Activated T-helper 1 cell treated with Interleukin-2 at 50 U/mL for 16 hours (primary cell): Measurements from ENCODE around the gene PTPRN2.

Experiments
- DNase-seq: peaks from one replicate; pipeline ENCODE4 v3.0.0-alpha.2; 2020; ENCODE audit warnings: low read depth

The PTPRN2 gene

GRCh38 chr7:157829491-157829890 is 758.1 kb downstream of the PTPRN2 start:
- no peak for DNase-seq

- no peak for DNase-seq
These were observed 758.7 kb downstream of the PTPRN2 start for GRCh38 chr7:157828881-157829280.

DNA sequence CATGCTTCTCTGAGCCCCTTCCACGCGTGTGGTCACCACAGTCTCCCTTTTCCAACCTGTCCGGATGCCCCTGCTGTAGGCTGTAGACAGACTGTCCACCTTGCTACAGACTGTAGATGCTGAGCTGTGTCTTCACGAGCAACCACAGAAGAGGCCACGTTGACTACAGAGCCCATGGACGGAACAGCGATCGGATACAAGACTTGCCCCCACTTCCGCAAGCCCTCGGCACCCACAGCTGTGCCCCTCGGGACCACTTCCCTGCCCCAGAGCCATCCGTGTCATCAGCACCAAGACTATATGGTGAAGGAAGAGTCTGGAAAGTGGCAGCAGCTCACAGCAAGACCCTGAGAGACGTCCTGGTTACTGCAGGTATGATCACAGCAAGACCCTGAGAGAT is 759.4 kb downstream of the PTPRN2 start:
- DNase-seq: no peak

GRCh38 chr7:157827863-157828160 is 759.8 kb downstream of the PTPRN2 start:
- no peak for DNase-seq

- DNase-seq: no peak
These were observed 760.4 kb downstream of the PTPRN2 start for GRCh38 chr7:157827045-157827862.

- no peak for DNase-seq
These were observed 761.1 kb downstream of the PTPRN2 start for GRCh38 chr7:157826566-157826965.

GRCh38 chr7:157825325-157825724 is 762.3 kb downstream of the PTPRN2 start:
- DNase-seq: no peak

DNA sequence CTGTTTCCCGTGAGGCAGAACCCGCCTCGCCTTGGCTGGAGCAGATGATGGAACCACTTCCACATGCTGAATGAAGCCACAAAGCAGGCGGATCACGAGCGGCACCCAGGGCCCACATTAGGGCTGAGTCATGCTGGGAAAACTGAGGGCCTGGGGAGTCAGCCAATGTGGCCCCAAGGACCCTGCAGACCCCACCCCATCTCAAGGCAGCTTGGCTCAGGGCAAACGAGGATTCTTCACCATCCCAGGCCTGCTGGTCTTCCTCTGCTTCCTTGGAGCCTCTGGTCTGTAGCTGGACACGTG is 762.9 kb downstream of the PTPRN2 start:
- DNase-seq: no peak

- no peak for DNase-seq
These were observed 763.4 kb downstream of the PTPRN2 start for GRCh38 chr7:157824011-157824818.

DNA sequence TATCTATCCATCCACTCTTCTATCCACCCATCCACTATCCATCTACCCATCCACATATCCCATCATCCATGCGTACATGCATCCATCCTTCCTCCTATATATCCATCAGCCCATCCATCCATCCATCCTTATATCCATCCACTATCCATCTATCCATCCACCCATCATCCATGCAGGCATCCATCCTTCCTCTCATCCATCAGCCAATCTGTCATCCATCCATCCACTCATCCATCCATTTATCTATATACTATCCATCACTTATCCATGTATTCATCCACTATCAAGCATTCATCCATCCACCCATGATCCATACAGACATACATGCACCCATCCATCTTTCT is 765.0 kb downstream of the PTPRN2 start:
- DNase-seq: no peak

DNA sequence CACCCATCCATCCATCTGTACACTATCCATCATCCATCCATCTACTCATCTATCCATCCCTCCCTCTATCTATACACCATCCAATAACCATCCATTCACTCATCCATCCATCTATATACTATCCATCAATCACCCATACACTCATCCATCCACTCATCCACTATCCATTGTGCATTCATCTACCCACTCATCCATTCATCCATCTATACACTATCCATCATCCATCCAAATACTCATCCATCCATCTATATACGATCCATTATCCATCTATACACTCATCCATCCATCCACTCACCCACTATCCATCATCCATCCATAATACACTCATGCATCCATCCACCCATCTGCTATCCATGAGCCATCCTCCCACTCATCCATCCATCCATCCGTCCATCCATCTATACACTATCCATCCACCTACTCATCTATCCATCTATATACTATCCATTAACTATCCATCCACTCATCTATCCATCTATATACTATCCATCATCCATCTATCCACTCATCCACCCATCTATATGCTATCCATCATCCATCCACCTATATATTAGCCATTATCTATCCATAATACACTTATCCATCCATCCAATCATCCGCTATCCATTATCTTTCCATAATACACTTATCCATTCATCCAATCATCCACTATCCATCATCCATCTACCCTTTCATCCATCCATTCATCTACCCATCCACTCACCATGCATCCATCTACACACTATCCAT is 765.5 kb downstream of the PTPRN2 start:
- no peak for DNase-seq

GRCh38 chr7:157820796-157821195 is 766.8 kb downstream of the PTPRN2 start:
- DNase-seq: no peak

GRCh38 chr7:157819455-157819807 is 768.2 kb downstream of the PTPRN2 start:
- no peak for DNase-seq

DNA sequence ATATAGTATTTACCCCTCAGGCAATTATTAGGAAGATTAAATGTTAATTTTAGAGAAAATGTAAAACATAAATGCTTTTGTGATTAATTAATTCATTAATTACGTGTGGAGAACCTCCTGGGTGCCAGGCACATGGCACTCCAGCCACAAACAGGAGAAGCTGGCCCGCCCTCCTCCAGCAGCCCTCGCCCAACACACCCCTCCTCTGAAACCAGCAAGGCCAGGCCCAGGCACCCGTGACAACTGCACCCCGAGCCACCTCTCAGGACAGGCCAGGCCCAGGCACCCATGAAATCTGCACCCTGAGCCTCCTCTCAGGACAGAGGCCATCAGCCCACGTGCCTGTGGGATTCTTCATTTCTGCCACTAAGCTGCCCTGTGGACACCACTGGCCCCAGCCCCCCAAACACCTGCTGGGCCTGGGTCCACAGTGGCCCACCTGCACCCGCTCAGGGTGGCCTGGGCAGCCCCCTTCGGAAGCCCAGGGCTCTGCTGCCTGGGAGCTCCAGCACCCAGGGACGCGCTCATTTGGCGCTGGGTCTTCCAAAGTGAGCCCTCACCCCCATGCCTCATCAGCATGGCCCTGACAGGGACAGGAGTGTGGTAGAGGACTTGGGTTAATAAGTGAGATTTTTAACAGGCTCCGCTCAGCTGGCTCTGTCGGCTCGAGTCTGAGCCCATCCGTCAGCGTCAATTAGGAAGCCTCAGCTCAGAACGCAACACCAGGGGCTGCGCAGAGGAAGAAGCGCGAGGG is 768.7 kb downstream of the PTPRN2 start:
- no peak for DNase-seq

GRCh38 chr7:157817944-157818700 is 769.5 kb downstream of the PTPRN2 start:
- no peak for DNase-seq

GRCh38 chr7:157817433-157817832 is 770.2 kb downstream of the PTPRN2 start:
- no peak for DNase-seq

DNA sequence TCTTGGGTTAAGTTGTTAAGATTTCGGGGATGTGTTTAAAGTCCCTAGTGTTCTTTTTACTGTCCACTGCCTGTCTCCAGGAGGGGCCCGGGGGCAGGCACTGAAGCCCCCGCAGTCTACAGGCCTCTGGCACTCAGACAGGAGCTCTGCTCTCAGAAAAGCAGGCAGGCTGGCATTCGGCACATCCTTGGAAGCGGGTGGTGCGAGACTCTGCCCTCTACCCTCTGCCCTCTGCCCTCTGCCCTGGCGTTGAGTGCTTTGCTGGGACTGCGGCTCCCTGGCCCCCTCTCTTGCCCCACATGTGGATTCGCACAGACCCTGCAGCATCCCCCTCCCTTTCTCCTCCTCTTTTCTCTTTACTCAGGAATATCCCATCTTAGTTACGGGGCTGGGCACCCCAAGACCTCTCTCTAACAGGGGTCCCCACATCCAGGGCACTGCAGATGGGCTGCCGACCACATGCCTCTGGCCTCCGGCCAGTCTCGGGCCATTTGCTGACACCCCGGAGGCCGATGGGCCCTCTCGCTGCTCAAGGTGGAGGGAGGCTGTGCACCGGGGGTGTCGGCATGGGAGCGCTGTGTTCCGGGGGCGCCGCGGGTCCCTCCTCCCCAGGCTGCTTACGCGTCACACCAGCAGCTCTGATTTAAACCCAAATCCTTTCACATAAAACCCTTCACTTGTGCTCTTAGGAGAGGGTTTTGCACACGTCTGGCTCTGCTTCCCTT is 770.9 kb downstream of the PTPRN2 start:
- no peak for DNase-seq

- no peak for DNase-seq
These were observed 771.5 kb downstream of the PTPRN2 start for GRCh38 chr7:157816086-157816485.

DNA sequence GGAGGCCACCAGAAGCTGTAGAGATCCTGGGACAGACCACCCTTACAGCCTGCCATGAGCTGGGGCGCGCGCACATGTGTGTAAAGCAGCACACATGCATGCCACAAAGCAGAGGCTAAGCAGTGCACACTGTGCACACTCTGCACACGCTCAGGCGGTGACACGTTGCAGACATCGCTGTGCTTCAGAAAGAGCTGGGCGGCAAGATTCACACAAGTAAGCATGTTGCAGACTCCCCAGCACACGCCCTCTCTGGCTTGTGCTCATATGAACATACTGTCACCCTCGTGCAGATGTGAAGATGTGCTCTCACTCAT is 772.0 kb downstream of the PTPRN2 start:
- DNase-seq: no peak

GRCh38 chr7:157814931-157815705 is 772.5 kb downstream of the PTPRN2 start:
- no peak for DNase-seq
